ENCODE measurements around the gene POLR1E.

Gene POLR1E

GRCh38 chr9:37541465-37541864 is 55.7 kb downstream of the POLR1E start:
- no peak for DNase-seq

GRCh38 chr9:37542488-37542887 is 56.7 kb downstream of the POLR1E start:
- no peak for DNase-seq

GRCh38 chr9:37542895-37543294 is 57.1 kb downstream of the POLR1E start:
- DNase-seq: no peak

GRCh38 chr9:37543468-37543867 is 57.7 kb downstream of the POLR1E start:
- no peak for DNase-seq

GRCh38 chr9:37547328-37547878 is 61.7 kb downstream of the POLR1E start:
- no peak for DNase-seq

GRCh38 chr9:37549527-37549926 is 63.8 kb downstream of the POLR1E start:
- no peak for DNase-seq

GRCh38 chr9:37550781-37551180 is 65.0 kb downstream of the POLR1E start:
- no peak for DNase-seq

- DNase-seq: no peak
Measured at GRCh38 chr9:37551468-37551867, 65.7 kb downstream of the POLR1E start.

- no peak for DNase-seq
Measured at GRCh38 chr9:37551888-37552287, 66.1 kb downstream of the POLR1E start.
